ENCODE results near the gene CLP1. TPM values are rescaled to one million over a fixed set of nuclear protein-coding genes. Genes with fewer than 3 reads are reported as not detected.
"Not testable (repeated sequence)": the region's sequence is repeated elsewhere in the genome, so short reads cannot be mapped to it uniquely, and the experiment has no call there.

CLP1 gene
- total and polyA plus RNA-seq, 10 donors, result 8.3 to 21.6 (median 13.6) TPM

DNA sequence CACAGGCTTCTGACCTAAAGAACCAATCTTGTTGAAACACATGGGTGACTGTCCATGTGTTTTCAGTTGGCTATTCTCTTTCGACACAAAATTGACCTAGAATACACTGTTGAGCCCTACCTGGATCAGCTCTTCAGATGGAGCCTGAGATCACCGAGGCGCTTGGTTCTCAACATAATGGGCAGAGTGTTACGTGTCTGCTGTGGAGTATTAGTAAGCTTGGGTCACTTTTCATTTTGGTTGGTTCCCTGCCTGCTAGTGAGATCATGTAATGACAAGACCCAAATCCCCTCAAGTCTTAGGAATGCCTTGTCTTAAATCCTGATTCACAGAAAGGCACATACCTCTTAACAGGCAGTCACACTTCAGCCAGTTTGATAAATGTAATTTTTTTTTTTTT lies 45.8 kb downstream of the CLP1 start:
- TF ChIP-seq POLR2A (IDR thresholded peaks at IDR 0.05) (no peak), POLR2AphosphoS5 (IDR thresholded peaks at IDR 0.05) (no peak), CTCF (IDR thresholded peaks at IDR 0.05 in 8 of 11, conservative IDR thresholded peaks at IDR 0.05 in 3 of 11) (no peak)
- H3K9me3 ChIP-seq, result no peaks in the 10 kb centered on the region
- no peak overlapping the region for H3K4me3 ChIP-seq
- intact Hi-C loops (cut with DNase I; ENCODE audit: low total_unique reads), result no loop called here
- 92 to 97% (median 95%) methylated on average over 4 of the region's 4 CpGs for WGBS, 5 donors
- no peak overlapping the region for H3K27ac ChIP-seq
- DNase-seq, result no peak
- H3K36me3 ChIP-seq, result peaks cover 3 to 86% (median 61%) of the 10 kb centered on the region in 6 donors
- H3K4me1 ChIP-seq, result peaks cover 0 to 5% (median 0%) of the 10 kb centered on the region in 6 donors
- no peaks in the 10 kb centered on the region for H3K27me3 ChIP-seq (replicated peaks in 1 of 7)

GRCh38 chr11:57704932-57705331 lies 47.4 kb downstream of the CLP1 start:
- peaks cover 0 to 83% (median 45%) of the 10 kb centered on the region in 6 donors for H3K36me3 ChIP-seq
- H3K4me1 ChIP-seq, result peaks cover 0 to 21% (median 6%) of the 10 kb centered on the region in 6 donors
- no peak overlapping the region for H3K4me3 ChIP-seq
- WGBS, 5 donors, result 88 to 95% (median 91%) methylated on average over 6 of the region's 6 CpGs
- DNase-seq, result no peak
- intact Hi-C loops (cut with DNase I; ENCODE audit: low total_unique reads), result no loop called here
- H3K27me3 ChIP-seq (replicated peaks in 1 of 7), result no peaks in the 10 kb centered on the region
- no peaks in the 10 kb centered on the region for H3K9me3 ChIP-seq
- no peak overlapping the region for H3K27ac ChIP-seq
- no peak for TF ChIP-seq POLR2A (IDR thresholded peaks at IDR 0.05)
- TF ChIP-seq POLR2AphosphoS5 (IDR thresholded peaks at IDR 0.05), result no peak
- TF ChIP-seq CTCF (IDR thresholded peaks at IDR 0.05 in 8 of 11, conservative IDR thresholded peaks at IDR 0.05 in 3 of 11), result no peak

DNA sequence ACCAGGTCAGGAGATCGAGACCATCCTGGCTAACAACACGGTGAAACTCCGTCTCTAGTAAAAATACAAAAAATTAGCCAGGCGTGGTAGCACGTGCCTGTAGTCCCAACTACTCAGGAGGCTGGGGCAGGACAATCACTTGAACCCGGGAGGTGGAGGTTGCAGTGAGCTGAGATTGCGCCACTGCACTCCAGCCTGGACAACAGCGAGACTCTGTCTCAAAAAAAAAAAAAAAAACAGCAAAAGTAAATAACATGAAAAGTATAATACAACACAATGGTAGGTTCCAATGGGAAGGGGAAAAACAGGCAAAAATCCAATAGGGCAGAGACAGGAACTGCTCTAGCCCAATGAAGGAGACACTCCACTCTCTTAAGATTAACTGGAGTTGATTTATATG lies 47.9 kb downstream of the CLP1 start:
- H3K9me3 ChIP-seq; intact Hi-C loops (cut with DNase I; ENCODE audit: low total_unique reads); H3K27me3 ChIP-seq (replicated peaks in 1 of 7); H3K27ac ChIP-seq; H3K4me3 ChIP-seq; DNase-seq: not testable (repeated sequence)
- WGBS, 5 donors, result 91 to 97% (median 92%) methylated on average over 8 of the region's 8 CpGs
- Histone ChIP-seq H3K4me1 (peaks cover 0 to 26% (median 11%) of the 10 kb centered on the region in 6 donors), H3K36me3 (peaks cover 0 to 78% (median 40%) of the 10 kb centered on the region in 6 donors)

- Histone ChIP-seq H3K27ac (no peak overlapping the region), H3K4me3 (no peak overlapping the region), H3K9me3 (no peaks in the 10 kb centered on the region), H3K36me3 (peaks cover 0 to 33% (median 3%) of the 10 kb centered on the region in 6 donors), H3K27me3 (replicated peaks in 1 of 7) (no peaks in the 10 kb centered on the region), H3K4me1 (peaks cover 26 to 63% (median 45%) of the 10 kb centered on the region in 6 donors)
- intact Hi-C loops (cut with DNase I; ENCODE audit: low total_unique reads), result no loop called here
- no peak for TF ChIP-seq POLR2AphosphoS5 (IDR thresholded peaks at IDR 0.05)
- TF ChIP-seq POLR2A (IDR thresholded peaks at IDR 0.05), result no peak
- TF ChIP-seq CTCF (IDR thresholded peaks at IDR 0.05 in 8 of 11, conservative IDR thresholded peaks at IDR 0.05 in 3 of 11), result no peak
- no peak for DNase-seq
- 91 to 95% (median 94%) methylated on average over 5 of the region's 5 CpGs for WGBS, 5 donors
Observed at GRCh38 chr11:57709802-57710367, 52.3 kb downstream of the CLP1 start.

Small RNA genes lying within 50 kb of the gene (microRNA-seq; reads per million reads assigned to microRNA genes)
- gene MIR130A, result 8,174 to 14,489 (median 8,805) reads per million in 3 donors

Small RNA genes lying within 50 kb of the gene (small RNA-seq; reads per million reads assigned to genes)
- 302 to 626 (median 404) reads per million in 4 donors for gene MIR130A

Other genes with a start within 250 kb of the CLP1 start
- 10 to 100 TPM; 29.9 to 72.5 (median 41.7) TPM for gene SLC43A3, start 230.6 kb upstream of the CLP1 start, total RNA-seq
- 10 to 100 TPM; 15.2 to 29.1 (median 20.9) TPM for gene SLC43A3, start 230.6 kb upstream of the CLP1 start, polyA plus RNA-seq
- gene RTN4RL2, start 197.2 kb upstream of the CLP1 start, total RNA-seq, result 1 to 10 TPM in 1 of 7 donors, under 1 TPM in 6; 0.37 to 2.0 (median 0.49) TPM
- gene RTN4RL2, start 197.2 kb upstream of the CLP1 start, polyA plus RNA-seq, result under 1 TPM; 0.15 to 0.73 (median 0.29) TPM
- 10 to 100 TPM in 5 of 7 donors, 1 to 10 TPM in 2; 7.0 to 16.1 (median 13.0) TPM for gene SLC43A1, start 142.1 kb upstream of the CLP1 start, total RNA-seq
- 1 to 10 TPM; 6.2 to 8.4 (median 6.4) TPM for gene SLC43A1, start 142.1 kb upstream of the CLP1 start, polyA plus RNA-seq
- 10 to 100 TPM; 28.1 to 58.7 (median 39.0) TPM for gene TIMM10, start 127.0 kb upstream of the CLP1 start, total RNA-seq
- 10 to 100 TPM; 38.7 to 57.4 (median 56.1) TPM for gene TIMM10, start 127.0 kb upstream of the CLP1 start, polyA plus RNA-seq
- not detected for gene SMTNL1, start 120.2 kb upstream of the CLP1 start, total RNA-seq
- gene SMTNL1, start 120.2 kb upstream of the CLP1 start, polyA plus RNA-seq, result not detected
- 100 to 1,000 TPM in 5 of 7 donors, 10 to 100 TPM in 2; 74.2 to 137 (median 112) TPM for gene UBE2L6, start 90.1 kb upstream of the CLP1 start, total RNA-seq
- 100 to 1,000 TPM in 1 of 3 donors, 10 to 100 TPM in 2; 46.8 to 135 (median 79.5) TPM for gene UBE2L6, start 90.1 kb upstream of the CLP1 start, polyA plus RNA-seq
- 100 to 1,000 TPM; 121 to 364 (median 255) TPM for gene SERPING1, start 60.1 kb upstream of the CLP1 start, total RNA-seq
- gene SERPING1, start 60.1 kb upstream of the CLP1 start, polyA plus RNA-seq, result 100 to 1,000 TPM; 104 to 187 (median 161) TPM
- 1 to 10 TPM in 6 of 7 donors, under 1 TPM in 1; 0.63 to 8.3 (median 2.2) TPM for gene YPEL4, start 7.8 kb upstream of the CLP1 start, total RNA-seq
- 1 to 10 TPM in 1 of 3 donors, under 1 TPM in 2; 0.77 to 2.4 (median 1.00) TPM for gene YPEL4, start 7.8 kb upstream of the CLP1 start, polyA plus RNA-seq
- 10 to 100 TPM; 41.5 to 58.0 (median 51.2) TPM for gene ZDHHC5, start 10.4 kb downstream of the CLP1 start, total RNA-seq
- gene ZDHHC5, start 10.4 kb downstream of the CLP1 start, polyA plus RNA-seq, result 10 to 100 TPM; 14.0 to 16.7 (median 14.2) TPM
- gene MED19, start 54.5 kb downstream of the CLP1 start, total RNA-seq, result 10 to 100 TPM in 4 of 7 donors, 1 to 10 TPM in 3; 8.3 to 14.7 (median 11.0) TPM
- gene MED19, start 54.5 kb downstream of the CLP1 start, polyA plus RNA-seq, result 10 to 100 TPM in 2 of 3 donors, 1 to 10 TPM in 1; 8.3 to 14.0 (median 11.1) TPM
- 10 to 100 TPM; 38.8 to 57.0 (median 51.9) TPM for gene TMX2, start 54.8 kb downstream of the CLP1 start, total RNA-seq
- 10 to 100 TPM; 36.0 to 56.5 (median 46.3) TPM for gene TMX2, start 54.8 kb downstream of the CLP1 start, polyA plus RNA-seq
- gene SELENOH, start 83.7 kb downstream of the CLP1 start, total RNA-seq, result 100 to 1,000 TPM in 4 of 7 donors, 10 to 100 TPM in 3; 79.1 to 119 (median 104) TPM
- 100 to 1,000 TPM; 175 to 247 (median 245) TPM for gene SELENOH, start 83.7 kb downstream of the CLP1 start, polyA plus RNA-seq
- gene BTBD18, start 94.1 kb downstream of the CLP1 start, total RNA-seq, result not detected
- not detected for gene BTBD18, start 94.1 kb downstream of the CLP1 start, polyA plus RNA-seq
- gene CTNND1, start 104.0 kb downstream of the CLP1 start, total RNA-seq, result 100 to 1,000 TPM in 6 of 7 donors, 10 to 100 TPM in 1; 89.4 to 227 (median 130) TPM
- 10 to 100 TPM; 12.0 to 24.6 (median 13.0) TPM for gene CTNND1, start 104.0 kb downstream of the CLP1 start, polyA plus RNA-seq

All from spleen (tissue), 11 donors.